Keratinocyte (primary cell): ENCODE data around the gene HIP1R. TPM values are rescaled to one million over a fixed set of nuclear protein-coding genes. Genes with fewer than 3 reads are reported as not detected.

Experiments
- DNase-seq: peaks from one replicate; pipeline ENCODE4 v3.0.0-alpha.2; 2011; ENCODE audit warnings: low read depth, missing footprints, low spot score
- FAIRE-seq: peaks from 2 replicates; lab custom pipeline; 2011; peaks lifted over from hg19 to GRCh38; lab: Jason Lieb, UNC
- H2AFZ ChIP-seq: 2 replicates; pipeline ENCODE4 v1.6.0; 2012; ENCODE audit warnings: low read length, control low read depth, inconsistent platforms; ENCODE audit not compliant: control insufficient read depth
- H3K27ac ChIP-seq: 2 replicates; pipeline ENCODE4 v1.5.1; 2011; ENCODE audit warnings: low read length; ENCODE audit not compliant: control insufficient read depth, insufficient read depth
- H3K27me3 ChIP-seq: 3 replicates; pipeline ENCODE4 v1.6.0; 2011; ENCODE audit warnings: low read length; ENCODE audit not compliant: control insufficient read depth, insufficient read depth; ENCODE audit errors: extremely low read depth
- H3K36me3 ChIP-seq, 2 experiments: 2 replicates in 1 of 2; 3 replicates in 1 of 2; pipeline ENCODE4 v1.5.1; 2011; ENCODE audit warnings: low read length in 2 of 2, mild to moderate bottlenecking in 1 of 2; ENCODE audit not compliant: control insufficient read depth in 2 of 2, insufficient read depth in 2 of 2; ENCODE audit errors: extremely low read depth in 1 of 2
- H3K4me1 ChIP-seq: 3 replicates; pipeline ENCODE4 v1.5.1; 2011; ENCODE audit warnings: low read length; ENCODE audit not compliant: control insufficient read depth, insufficient read depth; ENCODE audit errors: extremely low read depth
- H3K4me2 ChIP-seq: 3 replicates; pipeline ENCODE4 v1.6.0; 2011; ENCODE audit warnings: low read depth, low read length; ENCODE audit not compliant: control insufficient read depth, insufficient read depth; ENCODE audit errors: extremely low read depth
- H3K4me3 ChIP-seq, 3 experiments: fragments of 200-600 bp in 1 of 3; sonication (generic) in 1 of 3; 2 replicates in 2 of 3; 3 replicates in 1 of 3; pipeline ENCODE4 v1.5.1; 2011 to 2016; ENCODE audit warnings: low read length in 3 of 3, mild to moderate bottlenecking in 3 of 3, control low read depth in 2 of 3, inconsistent platforms in 1 of 3, low read depth in 1 of 3, mixed read lengths in 1 of 3, mixed run types in 1 of 3, moderate library complexity in 1 of 3; ENCODE audit not compliant: control insufficient read depth in 2 of 3, insufficient read depth in 2 of 3; ENCODE audit errors: extremely low read depth in 1 of 3
- H3K79me2 ChIP-seq: 2 replicates; pipeline ENCODE4 v1.6.0; 2012; ENCODE audit warnings: low read length; ENCODE audit not compliant: control insufficient read depth, insufficient read depth
- H3K9ac ChIP-seq: 3 replicates; pipeline ENCODE4 v1.6.0; 2011; ENCODE audit warnings: low read length; ENCODE audit not compliant: control insufficient read depth, insufficient read depth; ENCODE audit errors: extremely low read depth
- H3K9me1 ChIP-seq: 3 replicates; pipeline ENCODE4 v1.6.0; 2011; ENCODE audit warnings: low read length; ENCODE audit not compliant: control insufficient read depth, insufficient read depth; ENCODE audit errors: extremely low read depth
- H3K9me3 ChIP-seq: 2 replicates; pipeline ENCODE4 v1.5.1; 2012; ENCODE audit warnings: low read depth, low read length; ENCODE audit not compliant: control insufficient read depth
- H4K20me1 ChIP-seq: 3 replicates; pipeline ENCODE4 v1.6.0; 2011; ENCODE audit warnings: low read length; ENCODE audit not compliant: control insufficient read depth, insufficient read depth; ENCODE audit errors: extremely low read depth
- EZH2 ChIP-seq: IDR thresholded peaks from one replicate; pipeline ENCODE4 v1.6.1; 2012; ENCODE audit warnings: inconsistent platforms, mild to moderate bottlenecking, low read length, moderate library complexity
- dilution Hi-C: fragments of 300-500 bp; cut with MboI; formaldehyde crosslinking; loops from one replicate; pipeline ENCODE4 v1.7.0; 2020; ENCODE audit warnings: low sequenced_read_pairs; ENCODE audit not compliant: extremely low pct_ligation_motif_present
- polyA plus RNA-seq, 5 experiments: library from polyadenylated mRNA; depleted of rRNA in 3 of 5; stranded (reverse) in 3 of 5; stranded (forward) in 1 of 5; unstranded in 1 of 5; fragments of >200 nt; gene quantifications; 1 replicate in 1 of 5; 2 replicates in 3 of 5; 3 replicates in 1 of 5; pipeline versions ENCODE4 v1.2.1 to v1.2.3, GENCODE V29; 2011 to 2012; ENCODE audit warnings: missing spikeins in 2 of 5, low read depth in 1 of 5, low replicate concordance in 1 of 5
- TF ChIP-seq, protein P1 (sequence below), 3 experiments: IDR thresholded peaks in 1 of 3; conservative IDR thresholded peaks in 1 of 3; optimal IDR thresholded peaks in 1 of 3; 2 replicates in 2 of 3; 3 replicates in 1 of 3; pipeline versions ENCODE3 to v1.5.1; 2011; ENCODE audit warnings: low read length in 3 of 3, mild to moderate bottlenecking in 3 of 3, moderate library complexity in 2 of 3, control low read depth in 1 of 3, inconsistent platforms in 1 of 3; ENCODE audit not compliant: insufficient read depth in 2 of 3; ENCODE audit errors: extremely low read depth in 1 of 3

Gene HIP1R
- polyA plus RNA-seq, 1 donor (not counting 4 experiments of a cell fraction or from before 2014, with no cell fraction given) = 23.0 TPM

- no peaks in the 10 kb centered on the region for H3K9me3 ChIP-seq
- H3K27ac ChIP-seq = no peak overlapping the region
- no peak overlapping the region for H3K9ac ChIP-seq
- no peak for TF ChIP-seq EZH2
- TF ChIP-seq, protein P1, sequence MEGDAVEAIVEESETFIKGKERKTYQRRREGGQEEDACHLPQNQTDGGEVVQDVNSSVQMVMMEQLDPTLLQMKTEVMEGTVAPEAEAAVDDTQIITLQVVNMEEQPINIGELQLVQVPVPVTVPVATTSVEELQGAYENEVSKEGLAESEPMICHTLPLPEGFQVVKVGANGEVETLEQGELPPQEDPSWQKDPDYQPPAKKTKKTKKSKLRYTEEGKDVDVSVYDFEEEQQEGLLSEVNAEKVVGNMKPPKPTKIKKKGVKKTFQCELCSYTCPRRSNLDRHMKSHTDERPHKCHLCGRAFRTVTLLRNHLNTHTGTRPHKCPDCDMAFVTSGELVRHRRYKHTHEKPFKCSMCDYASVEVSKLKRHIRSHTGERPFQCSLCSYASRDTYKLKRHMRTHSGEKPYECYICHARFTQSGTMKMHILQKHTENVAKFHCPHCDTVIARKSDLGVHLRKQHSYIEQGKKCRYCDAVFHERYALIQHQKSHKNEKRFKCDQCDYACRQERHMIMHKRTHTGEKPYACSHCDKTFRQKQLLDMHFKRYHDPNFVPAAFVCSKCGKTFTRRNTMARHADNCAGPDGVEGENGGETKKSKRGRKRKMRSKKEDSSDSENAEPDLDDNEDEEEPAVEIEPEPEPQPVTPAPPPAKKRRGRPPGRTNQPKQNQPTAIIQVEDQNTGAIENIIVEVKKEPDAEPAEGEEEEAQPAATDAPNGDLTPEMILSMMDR (optimal IDR thresholded peaks at IDR 0.05 in 1 of 3, IDR thresholded peaks at IDR 0.05 in 1 of 3, conservative IDR thresholded peaks at IDR 0.05 in 1 of 3; ENCODE audit: extremely low read depth in 1 of 3, insufficient read depth in 2 of 3, low read length in 3 of 3) = no peak
- H4K20me1 ChIP-seq = no peaks in the 10 kb centered on the region
- no peak overlapping the region for H2AFZ ChIP-seq
- FAIRE-seq (no peak), DNase-seq (no peak)
- dilution Hi-C loops = no loop called here
- H3K4me1 ChIP-seq = peaks cover 7% of the 10 kb centered on the region
- H3K27me3 ChIP-seq = no peaks in the 10 kb centered on the region
- H3K36me3 ChIP-seq = peaks cover 21 to 33% of the 10 kb centered on the region in 2 experiments
- no peaks in the 10 kb centered on the region for H3K79me2 ChIP-seq
- H3K4me3 ChIP-seq = no peak overlapping the region
- no peak overlapping the region for H3K4me2 ChIP-seq
- H3K9me1 ChIP-seq = no peaks in the 10 kb centered on the region
Measured at GRCh38 chr12:122858171-122858570, 22.9 kb downstream of the HIP1R start.

DNA sequence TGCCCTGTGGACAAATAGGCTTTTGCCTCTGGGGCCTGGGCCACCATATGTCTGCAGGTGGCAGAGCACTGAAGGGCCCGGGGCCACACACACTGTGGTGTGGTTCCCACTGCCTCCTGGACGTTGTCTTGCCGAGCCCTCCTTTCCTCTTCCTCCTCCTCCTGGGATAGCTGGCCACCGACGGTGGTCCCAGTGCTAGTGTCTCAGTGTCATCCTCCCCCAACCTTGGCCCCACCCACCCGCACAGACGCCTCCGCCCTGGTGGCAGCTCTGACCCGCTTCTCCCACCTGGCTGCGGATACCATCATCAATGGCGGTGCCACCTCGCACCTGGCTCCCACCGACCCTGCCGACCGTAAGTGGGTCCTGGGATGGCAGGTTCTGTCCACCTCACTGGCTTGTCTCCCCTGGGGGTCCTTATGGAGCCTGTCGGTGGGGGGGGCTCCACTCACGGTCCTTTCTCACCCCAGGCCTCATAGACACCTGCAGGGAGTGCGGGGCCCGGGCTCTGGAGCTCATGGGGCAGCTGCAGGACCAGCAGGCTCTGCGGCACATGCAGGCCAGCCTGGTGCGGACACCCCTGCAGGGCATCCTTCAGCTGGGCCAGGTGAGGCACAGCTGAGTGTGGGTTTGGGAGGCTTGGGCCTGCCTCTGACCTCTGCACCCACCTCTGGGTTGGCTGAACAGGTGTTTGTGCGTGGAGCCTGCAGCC is 23.5 kb downstream of the HIP1R start:
- no peaks in the 10 kb centered on the region for H3K79me2 ChIP-seq
- H3K27ac ChIP-seq = no peak overlapping the region
- no peaks in the 10 kb centered on the region for H3K9me3 ChIP-seq
- H2AFZ ChIP-seq = no peak overlapping the region
- no peak for FAIRE-seq
- H3K4me3 ChIP-seq = no peak overlapping the region
- H3K4me1 ChIP-seq = peaks cover 13% of the 10 kb centered on the region
- no peak for TF ChIP-seq EZH2
- TF ChIP-seq, protein P1 (optimal IDR thresholded peaks at IDR 0.05 in 1 of 3, IDR thresholded peaks at IDR 0.05 in 1 of 3, conservative IDR thresholded peaks at IDR 0.05 in 1 of 3; ENCODE audit: extremely low read depth in 1 of 3, insufficient read depth in 2 of 3, low read length in 3 of 3) = no peak
- H4K20me1 ChIP-seq = no peaks in the 10 kb centered on the region
- dilution Hi-C loops = no loop called here
- no peaks in the 10 kb centered on the region for H3K9me1 ChIP-seq
- peaks cover 21 to 36% of the 10 kb centered on the region in 2 experiments for H3K36me3 ChIP-seq
- no peak overlapping the region for H3K9ac ChIP-seq
- no peak overlapping the region for H3K4me2 ChIP-seq
- H3K27me3 ChIP-seq = no peaks in the 10 kb centered on the region
- no peak for DNase-seq
